PC-3 (cell line): ENCODE results near the gene CDC7.

Experiments used
- CTCF ChIP-seq: fragments of 300-600 bp; sonication (generic); conservative IDR thresholded peaks from 2 replicates; pipeline ENCODE4 v1.5.1; 2017; ENCODE audit warnings: antibody characterized with exemption, low read depth, mild to moderate bottlenecking, low read length
- EZH2 ChIP-seq: fragments of 300-600 bp; sonication (generic); IDR thresholded peaks from one replicate; pipeline ENCODE4 v1.6.1; 2017; ENCODE audit warnings: antibody characterized with exemption, mild to moderate bottlenecking, low read length; ENCODE audit not compliant: unreplicated experiment
- EZH2phosphoT487 ChIP-seq: fragments of 300-600 bp; sonication (generic); IDR thresholded peaks from 2 replicates; pipeline ENCODE4 v1.6.1; 2018; ENCODE audit warnings: mild to moderate bottlenecking, antibody characterized with exemption, low read length, borderline replicate concordance

GRCh38 chr1:91546876-91547275, 46.2 kb downstream of the CDC7 start:
- peak; percentile 68 for TF ChIP-seq CTCF
- no peak for TF ChIP-seq EZH2phosphoT487
- TF ChIP-seq EZH2 = no peak
